ENCODE results near the gene TMEM128. TPM values are rescaled to one million over a fixed set of nuclear protein-coding genes. Genes with fewer than 3 reads are reported as not detected.

TMEM128 gene
- total and polyA plus RNA-seq, 2 of the 13 experiments (the other 11 are each of a cell fraction or from before 2014, with no cell fraction given) = 19.4 to 27.9 TPM

DNA sequence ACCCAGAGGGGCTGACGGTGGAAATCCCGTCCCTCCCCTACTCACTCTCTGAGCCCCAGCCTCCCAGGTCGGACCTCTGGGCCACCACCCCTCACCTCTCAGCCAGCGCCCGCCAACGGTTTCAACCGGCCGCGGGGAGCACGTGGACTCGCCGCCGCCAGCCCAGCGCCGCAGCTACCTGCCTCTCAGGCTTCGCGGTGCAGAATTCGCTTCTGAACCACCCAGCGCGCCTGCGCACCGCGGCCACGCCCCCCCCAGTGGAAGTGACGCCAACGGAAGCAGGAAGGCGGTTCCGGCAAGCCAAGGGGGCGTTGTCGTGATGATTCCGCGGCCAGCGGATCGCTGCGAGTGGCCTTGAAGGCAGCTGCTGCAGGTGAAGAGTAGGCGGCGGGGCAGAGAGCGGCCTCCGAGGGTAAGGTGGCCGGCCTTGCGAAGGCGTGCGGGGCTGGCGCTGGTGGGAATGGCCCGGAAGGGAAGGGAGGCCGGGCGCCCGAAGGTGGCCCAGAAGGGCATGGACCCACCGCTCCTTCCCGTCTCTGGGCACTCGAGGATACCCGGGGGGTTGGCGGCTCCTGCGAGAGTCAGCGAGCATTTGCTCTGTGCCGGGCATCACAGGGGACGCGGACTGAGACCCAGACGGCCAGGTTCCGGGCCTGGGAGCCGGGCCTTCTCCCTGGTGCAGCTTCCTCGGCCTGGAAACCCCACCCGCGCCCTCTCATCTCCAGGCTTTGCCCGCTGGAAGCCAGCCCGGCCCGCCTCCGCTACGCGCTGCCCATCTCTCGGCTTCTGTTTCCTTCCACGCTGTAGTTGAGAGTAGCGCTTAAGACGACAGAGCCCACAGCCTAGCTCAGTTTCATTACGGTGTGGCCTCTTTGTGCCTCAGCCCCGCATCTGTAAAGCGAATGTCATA lies 42.2 kb upstream of the TMEM128 start, which contains the start of the genes LYAR and ZBTB49 (continued):
- TF ChIP-seq ZBTB40 (IDR thresholded peaks at IDR 0.05) (peak; percentile 34; the same call in 1 of the 2 replicates), ZBTB40 (CRISPR knock-in tag; IDR thresholded peaks at IDR 0.05) (peak; percentile 42; the same call in 1 of the 2 replicates), ZNF501 (CRISPR knock-in tag; IDR thresholded peaks at IDR 0.05) (peak; percentile 96), U2AF2 (IDR thresholded peaks at IDR 0.05; ENCODE audit: low read depth, low read length) (no peak), MTF1 (CRISPR knock-in tag; IDR thresholded peaks at IDR 0.05) (no peak), ZNF383 (CRISPR knock-in tag; IDR thresholded peaks at IDR 0.05; ENCODE audit: borderline replicate concordance) (no peak), KAT2B (IDR thresholded peaks at IDR 0.05; ENCODE audit: borderline replicate concordance, low read depth, low read length) (no peak), STAT6 (CRISPR knock-in tag; IDR thresholded peaks at IDR 0.05; ENCODE audit: borderline replicate concordance) (no peak), IRF9 (CRISPR knock-in tag; IDR thresholded peaks at IDR 0.05; ENCODE audit: borderline replicate concordance) (peak; percentile 57; the same call in 1 of the 2 replicates), ZSCAN30 (CRISPR knock-in tag; IDR thresholded peaks at IDR 0.05) (no peak), E2F5 (CRISPR knock-in tag; conservative IDR thresholded peaks at IDR 0.05) (no peak; the same call in 1 of the 2 replicates), JARID2 (CRISPR knock-in tag; IDR thresholded peaks at IDR 0.05; ENCODE audit: insufficient replicate concordance) (no peak)

Measured in HepG2 (cell line).